NCI-H2029 treated with DMSO at 0.1 percent for 48 hours (cell line): ENCODE data around the gene TLL2.

ENCODE experiments used
- DNase-seq: peaks from one replicate; lab custom pipeline; 2025; lab: John Stamatoyannopoulos, UW

TLL2 gene

GRCh38 chr10:96421995-96422394 lies 91.7 kb downstream of the TLL2 start:
- DNase-seq = no peak

- no peak for DNase-seq
Measured at GRCh38 chr10:96420228-96421009, 93.3 kb downstream of the TLL2 start.

GRCh38 chr10:96419351-96419750 lies 94.4 kb downstream of the TLL2 start:
- DNase-seq = no peak

- DNase-seq = no peak
Measured at GRCh38 chr10:96418582-96418981, 95.1 kb downstream of the TLL2 start.

- DNase-seq = no peak
Measured at GRCh38 chr10:96417441-96417840, 96.3 kb downstream of the TLL2 start.

- no peak for DNase-seq
Measured at GRCh38 chr10:96416643-96417042, 97.1 kb downstream of the TLL2 start.

GRCh38 chr10:96415891-96416554 lies 97.7 kb downstream of the TLL2 start:
- DNase-seq = no peak

- no peak for DNase-seq
Measured at GRCh38 chr10:96415150-96415890, 98.4 kb downstream of the TLL2 start.

GRCh38 chr10:96414303-96414702 lies 99.4 kb downstream of the TLL2 start:
- DNase-seq = no peak

- DNase-seq = no peak
Measured at GRCh38 chr10:96413151-96413787, 100.5 kb downstream of the TLL2 start.

- DNase-seq = no peak
Measured at GRCh38 chr10:96411716-96412320, 101.9 kb downstream of the TLL2 start.

- no peak for DNase-seq
Measured at GRCh38 chr10:96410296-96410695, 103.4 kb downstream of the TLL2 start.

- DNase-seq = no peak
Measured at GRCh38 chr10:96408201-96408600, 105.5 kb downstream of the TLL2 start.

- no peak for DNase-seq
Measured at GRCh38 chr10:96407560-96408069, 106.1 kb downstream of the TLL2 start.

GRCh38 chr10:96406091-96406490 lies 107.6 kb downstream of the TLL2 start:
- DNase-seq = no peak

- DNase-seq = no peak
Measured at GRCh38 chr10:96402417-96403305, 111.1 kb downstream of the TLL2 start.

GRCh38 chr10:96401036-96401435 lies 112.7 kb downstream of the TLL2 start:
- DNase-seq = no peak

- no peak for DNase-seq
Measured at GRCh38 chr10:96400465-96400864, 113.3 kb downstream of the TLL2 start.

GRCh38 chr10:96397902-96398301 lies 115.8 kb downstream of the TLL2 start:
- no peak for DNase-seq

- DNase-seq = no peak
Measured at GRCh38 chr10:96395931-96396877, 117.5 kb downstream of the TLL2 start.
